Type B pancreatic cell (in vitro differentiated cells): ENCODE measurements around the gene FYN. TPM values are rescaled to one million over a fixed set of nuclear protein-coding genes. Genes with fewer than 3 reads are reported as not detected.
A peak's percentile ranks its signal among the peaks of the same experiment; 100 is the strongest.

Source experiments
- DNase-seq: peaks from one replicate; pipeline ENCODE4 v3.0.0; 2021; ENCODE audit warnings: mixed read lengths; ENCODE audit not compliant: unreplicated experiment; ENCODE audit errors: extremely low spot score
- H3K27ac Mint-ChIP-seq: 2 replicates; pipeline ENCODE4 v1.8.0; 2021; ENCODE audit warnings: mild to moderate bottlenecking, mixed read lengths
- H3K27me3 Mint-ChIP-seq: 2 replicates; pipeline ENCODE4 v1.8.0; 2021; ENCODE audit warnings: mixed read lengths
- H3K36me3 Mint-ChIP-seq: 2 replicates; pipeline ENCODE4 v1.8.0; 2021; ENCODE audit warnings: mixed read lengths
- H3K4me1 Mint-ChIP-seq: one replicate; pipeline ENCODE4 v1.8.0; 2021; ENCODE audit warnings: mixed read lengths; ENCODE audit not compliant: unreplicated experiment
- H3K4me3 Mint-ChIP-seq: 2 replicates; pipeline ENCODE4 v1.8.0; 2021; ENCODE audit warnings: mild to moderate bottlenecking, mixed read lengths
- H3K9me3 Mint-ChIP-seq: 2 replicates; pipeline ENCODE4 v1.8.0; 2021; ENCODE audit warnings: mixed read lengths
- CTCF ChIP-seq: fragments of 200-600 bp; sonication (generic); conservative IDR thresholded peaks from 2 replicates; pipeline ENCODE4 v1.5.0; 2021; ENCODE audit warnings: antibody characterized with exemption, mild to moderate bottlenecking
- total RNA-seq: library from RNA; stranded (reverse); gene quantifications from 2 replicates; pipeline ENCODE4 v1.2.1, GENCODE V29; 2021; ENCODE audit warnings: low replicate concordance

Gene FYN
- total RNA-seq, 1 donor from 2014 or later, result 131 TPM

- H3K27me3 Mint-ChIP-seq, result no peaks in the 10 kb centered on the region
- peaks cover 22% of the 10 kb centered on the region for H3K4me1 Mint-ChIP-seq
- peaks cover 32% of the 10 kb centered on the region for H3K36me3 Mint-ChIP-seq
- TF ChIP-seq CTCF, result no peak
- H3K27ac Mint-ChIP-seq, result peak overlapping the region; percentile 66
- no peak for DNase-seq
- peaks cover 6% of the 10 kb centered on the region for H3K9me3 Mint-ChIP-seq
- H3K4me3 Mint-ChIP-seq, result no peak overlapping the region
Observed at GRCh38 chr6:111724039-111724438, 149.2 kb downstream of the FYN start.

- Mint-ChIP-seq H3K27ac (no peak overlapping the region), H3K4me3 (no peak overlapping the region), H3K27me3 (no peaks in the 10 kb centered on the region), H3K9me3 (peaks cover 6% of the 10 kb centered on the region), H3K4me1 (peaks cover 24% of the 10 kb centered on the region), H3K36me3 (peaks cover 36% of the 10 kb centered on the region)
- TF ChIP-seq CTCF, result no peak
- DNase-seq, result no peak
Observed at GRCh38 chr6:111723412-111723970, 149.8 kb downstream of the FYN start.

- peak overlapping the region; percentile 66 for H3K27ac Mint-ChIP-seq
- no peak overlapping the region for H3K4me3 Mint-ChIP-seq
- no peaks in the 10 kb centered on the region for H3K27me3 Mint-ChIP-seq
- H3K36me3 Mint-ChIP-seq, result peaks cover 32% of the 10 kb centered on the region
- peaks cover 27% of the 10 kb centered on the region for H3K4me1 Mint-ChIP-seq
- DNase-seq, result no peak
- H3K9me3 Mint-ChIP-seq, result peaks cover 5% of the 10 kb centered on the region
- no peak for TF ChIP-seq CTCF
Observed at GRCh38 chr6:111722179-111722731, 151.0 kb downstream of the FYN start.

- Mint-ChIP-seq H3K4me1 (peaks cover 27% of the 10 kb centered on the region), H3K36me3 (peaks cover 27% of the 10 kb centered on the region), H3K27me3 (no peaks in the 10 kb centered on the region), H3K4me3 (no peak overlapping the region), H3K27ac (peak overlapping the region; percentile 66), H3K9me3 (no peaks in the 10 kb centered on the region)
- DNase-seq, result no peak
- peak; percentile 77 for TF ChIP-seq CTCF
Observed at GRCh38 chr6:111721753-111722154, 151.5 kb downstream of the FYN start.

- Mint-ChIP-seq H3K36me3 (peaks cover 21% of the 10 kb centered on the region), H3K4me3 (no peak overlapping the region), H3K27ac (no peak overlapping the region), H3K9me3 (no peaks in the 10 kb centered on the region), H3K4me1 (peaks cover 24% of the 10 kb centered on the region), H3K27me3 (no peaks in the 10 kb centered on the region)
- no peak for TF ChIP-seq CTCF
- no peak for DNase-seq
Observed at GRCh38 chr6:111720931-111721496, 152.2 kb downstream of the FYN start.
